Mesothelial cell of epicardium (in vitro differentiated cells): ENCODE results near the gene CAV1. TPM values are rescaled to one million over a fixed set of nuclear protein-coding genes. Genes with fewer than 3 reads are reported as not detected.

Source experiments
- DNase-seq, 2 experiments: peaks; one replicate each; pipeline ENCODE4 v3.0.0; 2021; ENCODE audit warnings: low spot score in 2 of 2; ENCODE audit not compliant: unreplicated experiment in 2 of 2
- H3K27ac Mint-ChIP-seq: 2 replicates; pipeline ENCODE4 v1.8.0; 2021; ENCODE audit warnings: mixed read lengths
- H3K27me3 Mint-ChIP-seq: 2 replicates; pipeline ENCODE4 v1.8.0; 2021; ENCODE audit warnings: low read depth, mixed read lengths
- H3K36me3 Mint-ChIP-seq: 2 replicates; pipeline ENCODE4 v1.8.0; 2021; ENCODE audit warnings: mixed read lengths
- H3K4me1 Mint-ChIP-seq: 2 replicates; pipeline ENCODE4 v1.8.0; 2021; ENCODE audit warnings: mixed read lengths
- H3K4me3 Mint-ChIP-seq: 2 replicates; pipeline ENCODE4 v1.8.0; 2021; ENCODE audit warnings: mild to moderate bottlenecking, moderate library complexity, mixed read lengths
- H3K9me3 Mint-ChIP-seq: 2 replicates; pipeline ENCODE4 v1.8.0; 2021; ENCODE audit warnings: mixed read lengths
- CTCF ChIP-seq: fragments of 200-600 bp; sonication (generic); IDR thresholded peaks from one replicate; pipeline ENCODE4 v1.5.0; 2021; ENCODE audit warnings: antibody characterized with exemption; ENCODE audit not compliant: unreplicated experiment
- total RNA-seq: library from RNA; stranded (reverse); gene quantifications from 3 replicates; pipeline ENCODE4 v1.2.1, GENCODE V29; 2021

CAV1 gene
- total RNA-seq, 1 donor from 2014 or later, result 2.7 TPM

DNA sequence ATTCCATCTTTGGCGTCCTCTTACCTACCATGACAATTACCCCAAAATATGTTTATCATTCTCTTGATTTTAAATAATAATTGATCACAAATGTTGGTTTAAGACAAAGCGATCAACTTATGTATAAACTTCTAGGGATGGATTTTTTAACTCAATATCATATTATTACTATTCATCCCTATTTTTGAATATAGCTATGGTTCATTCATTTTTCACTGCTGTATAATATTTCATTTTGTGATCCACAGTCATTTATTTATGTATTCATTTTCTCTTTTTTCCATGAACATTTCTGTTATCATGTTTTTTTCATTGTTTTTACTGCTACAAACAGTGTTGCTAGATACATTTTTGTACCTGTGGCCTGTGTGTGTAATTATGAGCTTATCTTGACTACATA lies 85.9 kb downstream of the CAV1 start:
- no peak for TF ChIP-seq CTCF
- no peak overlapping the region for H3K4me3 Mint-ChIP-seq

More for the DNA sequence above, 85.9 kb downstream of the CAV1 start:
- Mint-ChIP-seq H3K27ac (no peak overlapping the region), H3K27me3 (no peaks in the 10 kb centered on the region), H3K36me3 (no peaks in the 10 kb centered on the region), H3K4me1 (peaks cover 12% of the 10 kb centered on the region), H3K9me3 (peaks cover 5% of the 10 kb centered on the region)
- no peak for DNase-seq

Other genes with a start within 250 kb of the CAV1 start
- gene CAV2, start 25.3 kb upstream of the CAV1 start, total RNA-seq, result 8.5 to 10.8 TPM (median 8.9 TPM) in 3 replicates
- 21.1 to 22.8 TPM (median 22.3 TPM) in 3 replicates for gene MET, start 147.2 kb downstream of the CAV1 start, total RNA-seq